Fibroblast of lung (primary cell): ENCODE results near the gene STARD13. TPM values are rescaled to one million over a fixed set of nuclear protein-coding genes. Genes with fewer than 3 reads are reported as not detected.
A peak's percentile ranks its signal among the peaks of the same experiment; 100 is the strongest.

Source experiments
- DNase-seq, 2 donors: peaks; one replicate each; pipeline versions ENCODE4 v3.0.0 to v3.0.0-alpha.2; 2010; ENCODE audit warnings: low read depth in 2 of 2
- H2AFZ ChIP-seq: 2 replicates; pipeline ENCODE4 v1.5.1; 2012; ENCODE audit warnings: low read length, control low read depth, inconsistent platforms
- H3K27ac ChIP-seq: 2 replicates; pipeline ENCODE4 v1.5.1; 2011; ENCODE audit warnings: low read length, control low read depth; ENCODE audit not compliant: insufficient read depth
- H3K27me3 ChIP-seq: 2 replicates; pipeline ENCODE4 v1.5.1; 2011; ENCODE audit warnings: mild to moderate bottlenecking, low read length; ENCODE audit not compliant: control insufficient read depth, insufficient read depth
- H3K36me3 ChIP-seq: 2 replicates; pipeline ENCODE4 v1.5.1; 2011; ENCODE audit warnings: low read length; ENCODE audit not compliant: control insufficient read depth, insufficient read depth
- H3K4me1 ChIP-seq: 2 replicates; pipeline ENCODE4 v1.5.1; 2011; ENCODE audit warnings: low read length; ENCODE audit not compliant: control insufficient read depth, insufficient read depth; ENCODE audit errors: extremely low read depth
- H3K4me2 ChIP-seq: 2 replicates; pipeline ENCODE4 v1.5.1; 2011; ENCODE audit warnings: low read length, control low read depth; ENCODE audit not compliant: insufficient read depth; ENCODE audit errors: extremely low read depth
- H3K4me3 ChIP-seq, 4 experiments: fragments of 200-600 bp in 1 of 4; sonication (generic) in 1 of 4; replicated peaks in 1 of 4; 2 replicates each; pipeline ENCODE4 v1.5.1; 2011 to 2016; ENCODE audit warnings: low read length in 4 of 4, low read depth in 3 of 4, mild to moderate bottlenecking in 3 of 4, control low read depth in 2 of 4, inconsistent platforms in 1 of 4, mixed read lengths in 1 of 4; ENCODE audit not compliant: insufficient read depth in 1 of 4; ENCODE audit errors: control extremely low read depth in 1 of 4
- H3K79me2 ChIP-seq: 2 replicates; pipeline ENCODE4 v1.5.1; 2012; ENCODE audit warnings: mild to moderate bottlenecking, low read length, inconsistent platforms; ENCODE audit not compliant: control insufficient read depth, insufficient read depth
- H3K9ac ChIP-seq: 2 replicates; pipeline ENCODE4 v1.5.1; 2011; ENCODE audit warnings: mild to moderate bottlenecking, low read length, control low read depth; ENCODE audit not compliant: insufficient read depth
- H3K9me3 ChIP-seq: 2 replicates; pipeline ENCODE4 v1.5.1; 2012; ENCODE audit warnings: low read depth, low read length; ENCODE audit not compliant: control insufficient read depth, insufficient read depth
- H4K20me1 ChIP-seq: 2 replicates; pipeline ENCODE4 v1.5.1; 2011; ENCODE audit warnings: low read length; ENCODE audit not compliant: control insufficient read depth, insufficient read depth; ENCODE audit errors: extremely low read depth
- CTCF ChIP-seq, 2 donors: IDR thresholded peaks in 1 of 2; conservative IDR thresholded peaks in 1 of 2; 1 replicate in 1 of 2; 2 replicates in 1 of 2; pipeline ENCODE4 v1.5.1; 2011 to 2012; ENCODE audit warnings: low read length in 2 of 2, control low read depth in 1 of 2, inconsistent platforms in 1 of 2, low read depth in 1 of 2, mild to moderate bottlenecking in 1 of 2
- EZH2 ChIP-seq: IDR thresholded peaks from 2 replicates; pipeline ENCODE4 v1.5.1; 2012; ENCODE audit warnings: low read length, control low read depth, mild to moderate bottlenecking; ENCODE audit errors: missing control alignments
- polyA plus RNA-seq, 2 donors: library from polyadenylated mRNA; depleted of rRNA in 1 of 2; stranded (reverse) in 1 of 2; unstranded in 1 of 2; fragments of >200 nt; gene quantifications; 2 replicates each; pipeline ENCODE4 v1.2.1, GENCODE V29; 2011 to 2012; ENCODE audit warnings: missing spikeins in 1 of 2
- total RNA-seq: library from RNA; depleted of rRNA; stranded (reverse); fragments of >200 nt; gene quantifications from 2 replicates; pipeline ENCODE4 v1.2.1, GENCODE V29; 2014

The STARD13 gene
- total and polyA plus RNA-seq, 2 donors (not counting 1 experiment from before 2014, with no cell fraction given), result 25.2 to 44.6 TPM

GRCh38 chr13:33263484-33263883, 22.1 kb downstream of the STARD13 start:
- peaks cover 37% of the 10 kb centered on the region for H3K4me1 ChIP-seq
- H3K4me3 ChIP-seq, result no peak overlapping the region
- peak overlapping the region; percentile 56 for H3K27ac ChIP-seq
- H3K79me2 ChIP-seq, result peaks cover 97% of the 10 kb centered on the region
- H3K9me3 ChIP-seq, result no peaks in the 10 kb centered on the region
- DNase-seq, result no peak
- no peak overlapping the region for H3K4me2 ChIP-seq
- TF ChIP-seq EZH2 (no peak), CTCF (conservative IDR thresholded peaks at IDR 0.05 in 1 of 2, IDR thresholded peaks at IDR 0.05 in 1 of 2; ENCODE audit: low read depth in 1 of 2, low read length in 2 of 2) (no peak)
- no peaks in the 10 kb centered on the region for H3K27me3 ChIP-seq
- no peaks in the 10 kb centered on the region for H4K20me1 ChIP-seq
- no peak overlapping the region for H3K9ac ChIP-seq
- H2AFZ ChIP-seq, result no peak overlapping the region
- H3K36me3 ChIP-seq, result no peaks in the 10 kb centered on the region

DNA sequence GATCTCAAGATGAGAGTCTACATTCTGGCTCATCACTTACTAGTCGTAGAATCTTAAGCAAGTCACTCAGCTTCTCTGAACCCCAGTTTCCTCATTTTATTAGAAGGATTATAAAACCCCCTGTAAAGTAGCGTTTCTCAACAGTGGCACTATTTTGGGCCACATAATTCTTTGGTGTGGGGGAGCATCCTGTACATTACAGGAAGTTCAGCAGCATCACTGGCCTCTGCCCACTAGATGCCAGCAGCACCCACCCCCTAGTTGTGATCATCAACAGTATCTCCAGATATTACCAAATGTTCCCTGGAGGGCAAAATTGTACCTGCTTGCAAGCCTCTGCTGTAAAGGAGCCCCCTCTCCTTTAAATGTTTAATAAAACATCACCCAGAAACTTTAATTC, 22.6 kb downstream of the STARD13 start:
- H3K36me3 ChIP-seq, result no peaks in the 10 kb centered on the region
- H3K4me3 ChIP-seq, result no peak overlapping the region
- peak overlapping the region; percentile 56 for H3K27ac ChIP-seq
- TF ChIP-seq CTCF (conservative IDR thresholded peaks at IDR 0.05 in 1 of 2, IDR thresholded peaks at IDR 0.05 in 1 of 2; ENCODE audit: low read depth in 1 of 2, low read length in 2 of 2) (no peak), EZH2 (no peak)
- peaks cover 97% of the 10 kb centered on the region for H3K79me2 ChIP-seq
- DNase-seq, result no peak
- H4K20me1 ChIP-seq, result no peaks in the 10 kb centered on the region
- H3K4me2 ChIP-seq, result no peak overlapping the region
- H3K4me1 ChIP-seq, result peaks cover 37% of the 10 kb centered on the region
- no peak overlapping the region for H2AFZ ChIP-seq
- H3K9me3 ChIP-seq, result no peaks in the 10 kb centered on the region
- no peak overlapping the region for H3K9ac ChIP-seq
- no peaks in the 10 kb centered on the region for H3K27me3 ChIP-seq

DNA sequence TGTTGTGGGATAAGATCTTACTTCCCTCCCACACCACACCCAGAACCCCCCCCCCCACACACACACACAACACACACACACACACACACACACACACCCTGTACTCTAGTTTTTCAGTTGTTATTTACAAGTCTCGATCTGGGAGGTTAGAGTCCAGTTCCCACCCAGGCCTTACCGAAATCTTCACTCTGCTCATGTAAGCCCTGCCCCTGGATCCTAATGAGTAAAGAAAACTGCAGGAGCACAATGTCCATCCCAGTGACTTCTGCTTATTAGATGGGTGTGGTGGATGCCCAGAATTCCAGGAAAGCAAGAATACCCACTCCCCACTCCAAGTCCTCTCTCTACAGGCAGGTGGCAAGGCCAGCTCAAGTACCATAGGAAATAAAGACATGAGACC, 23.0 kb downstream of the STARD13 start:
- peaks cover 37% of the 10 kb centered on the region for H3K4me1 ChIP-seq

More for the DNA sequence above, 23.0 kb downstream of the STARD13 start:
- Histone ChIP-seq H3K27ac (peak overlapping the region; percentile 28), H4K20me1 (no peaks in the 10 kb centered on the region), H3K4me2 (peak overlapping the region; percentile 9), H3K36me3 (no peaks in the 10 kb centered on the region), H3K27me3 (no peaks in the 10 kb centered on the region), H3K79me2 (peaks cover 97% of the 10 kb centered on the region), H3K4me3 (no peak overlapping the region), H2AFZ (no peak overlapping the region), H3K9me3 (no peaks in the 10 kb centered on the region), H3K9ac (no peak overlapping the region)
- DNase-seq, result no peak
- TF ChIP-seq CTCF (conservative IDR thresholded peaks at IDR 0.05 in 1 of 2, IDR thresholded peaks at IDR 0.05 in 1 of 2; ENCODE audit: low read depth in 1 of 2, low read length in 2 of 2) (no peak), EZH2 (no peak)
